MCF 10A (cell line): ENCODE measurements around the gene ATP6V1C2. TPM values are rescaled to one million over a fixed set of nuclear protein-coding genes. Genes with fewer than 3 reads are reported as not detected.
A peak's percentile ranks its signal among the peaks of the same experiment; 100 is the strongest.
"Not testable (repeated sequence)": the region's sequence is repeated elsewhere in the genome, so short reads cannot be mapped to it uniquely, and the experiment has no call there.

ENCODE experiments used
- BruUV-seq: library from RNA; stranded (reverse); fragments of 400-500 nt; replicated peaks from 2 replicates; lab custom pipeline; 2021; lab: Mats Ljungman, UMichigan
- CTCF ChIA-PET: fragments of 300-600 bp; sonication (Branson Sonifier 250); formaldehyde crosslinking; extraction: SDS; loops from one replicate; lab custom pipeline; 2021; ENCODE audit warnings: antibody characterized with exemption, inconsistent platforms; lab: Yijun Ruan, JAX
- POLR2A ChIA-PET: fragments of 300-600, 350-650 bp; sonication (Branson Sonifier 250); formaldehyde crosslinking; extraction: SDS; loops from one replicate; lab custom pipeline; 2020; ENCODE audit warnings: antibody characterized with exemption, inconsistent platforms; lab: Yijun Ruan, JAX
- DNase-seq: peaks from one replicate; pipeline ENCODE4 v3.0.0-alpha.2; 2018; ENCODE audit not compliant: unreplicated experiment
- H3K27ac Mint-ChIP-seq: one replicate; pipeline ENCODE4 v1.8.0; 2022; ENCODE audit warnings: mild to moderate bottlenecking, low read depth, mixed read lengths; ENCODE audit not compliant: unreplicated experiment
- H3K27me3 Mint-ChIP-seq: one replicate; pipeline ENCODE4 v1.8.0; 2022; ENCODE audit warnings: mixed read lengths; ENCODE audit not compliant: insufficient read depth, unreplicated experiment
- H3K36me3 Mint-ChIP-seq: one replicate; pipeline ENCODE4 v1.8.0; 2022; ENCODE audit warnings: mild to moderate bottlenecking, moderate library complexity, mixed read lengths; ENCODE audit not compliant: insufficient read depth, unreplicated experiment
- H3K4me1 Mint-ChIP-seq: one replicate; pipeline ENCODE4 v1.8.0; 2022; ENCODE audit warnings: mixed read lengths; ENCODE audit not compliant: insufficient read depth, unreplicated experiment
- H3K4me3 Mint-ChIP-seq: one replicate; pipeline ENCODE4 v1.8.0; 2022; ENCODE audit warnings: mild to moderate bottlenecking, moderate library complexity, mixed read lengths; ENCODE audit not compliant: unreplicated experiment
- H3K9me3 Mint-ChIP-seq: one replicate; pipeline ENCODE4 v1.8.0; 2022; ENCODE audit warnings: mixed read lengths; ENCODE audit not compliant: unreplicated experiment
- intact Hi-C: fragments of 100-400 bp; cut with micrococcal nuclease; formaldehyde crosslinking; loops from 2 replicates; pipeline ENCODE4 v1.14.1; 2022
- total RNA-seq: library from RNA; stranded (reverse); gene quantifications from 2 replicates; pipeline ENCODE4 v1.2.3, GENCODE V29; 2022
- TF ChIP-seq, protein P1 (sequence below): fragments of 200-600 bp; IDR thresholded peaks from one replicate; pipeline ENCODE4 v1.8.0; 2022; ENCODE audit warnings: antibody characterized with exemption, mild to moderate bottlenecking; ENCODE audit not compliant: unreplicated experiment

ATP6V1C2 gene
- total RNA-seq, 1 experiment from 2014 or later = 0.19 TPM

DNA sequence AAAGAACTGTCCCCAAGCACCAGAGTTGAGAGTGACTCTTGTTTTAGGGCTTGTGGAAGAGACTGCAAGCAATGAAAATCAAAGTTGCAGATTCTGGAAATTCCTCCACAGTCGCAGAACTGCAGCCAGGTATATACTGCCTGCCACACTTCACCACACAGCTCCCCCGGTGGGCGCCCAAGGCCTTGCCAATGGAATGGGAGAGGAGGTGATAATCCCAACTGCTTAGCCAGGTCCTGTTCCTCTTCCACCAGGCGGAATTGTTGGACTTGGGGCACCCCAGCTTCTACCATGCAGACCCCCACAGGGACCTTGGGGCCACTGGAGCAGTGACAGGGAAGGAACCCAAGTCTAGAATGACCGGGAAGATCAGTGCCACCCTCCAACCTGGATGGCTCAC, 96.0 kb downstream of the ATP6V1C2 start:
- H3K27me3 Mint-ChIP-seq = peaks cover 40% of the 10 kb centered on the region
- H3K27ac Mint-ChIP-seq = no peak overlapping the region
- ChIA-PET POLR2A (interaction anchor here (0.5 kb wide), 1 partner anchor 138 kb away, joined by 3 read pairs; no protein-coding TSS in a partner anchor), CTCF (interaction anchor here (1.0 to 5.8 kb wide), 4 partner anchors 14 to 59 kb away, joined by 3 to 28 read pairs (median 4); no protein-coding TSS in a partner anchor)
- no peaks in the 10 kb centered on the region for H3K9me3 Mint-ChIP-seq
- peaks cover 5% of the 10 kb centered on the region for H3K4me1 Mint-ChIP-seq
- no TSS peak for BruUV-seq
- DNase-seq = peak; percentile 34
- H3K4me3 Mint-ChIP-seq = no peak overlapping the region
- H3K36me3 Mint-ChIP-seq = no peaks in the 10 kb centered on the region
- intact Hi-C loops = no loop called here
- TF ChIP-seq, protein P1, sequence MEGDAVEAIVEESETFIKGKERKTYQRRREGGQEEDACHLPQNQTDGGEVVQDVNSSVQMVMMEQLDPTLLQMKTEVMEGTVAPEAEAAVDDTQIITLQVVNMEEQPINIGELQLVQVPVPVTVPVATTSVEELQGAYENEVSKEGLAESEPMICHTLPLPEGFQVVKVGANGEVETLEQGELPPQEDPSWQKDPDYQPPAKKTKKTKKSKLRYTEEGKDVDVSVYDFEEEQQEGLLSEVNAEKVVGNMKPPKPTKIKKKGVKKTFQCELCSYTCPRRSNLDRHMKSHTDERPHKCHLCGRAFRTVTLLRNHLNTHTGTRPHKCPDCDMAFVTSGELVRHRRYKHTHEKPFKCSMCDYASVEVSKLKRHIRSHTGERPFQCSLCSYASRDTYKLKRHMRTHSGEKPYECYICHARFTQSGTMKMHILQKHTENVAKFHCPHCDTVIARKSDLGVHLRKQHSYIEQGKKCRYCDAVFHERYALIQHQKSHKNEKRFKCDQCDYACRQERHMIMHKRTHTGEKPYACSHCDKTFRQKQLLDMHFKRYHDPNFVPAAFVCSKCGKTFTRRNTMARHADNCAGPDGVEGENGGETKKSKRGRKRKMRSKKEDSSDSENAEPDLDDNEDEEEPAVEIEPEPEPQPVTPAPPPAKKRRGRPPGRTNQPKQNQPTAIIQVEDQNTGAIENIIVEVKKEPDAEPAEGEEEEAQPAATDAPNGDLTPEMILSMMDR = peak; percentile 46

DNA sequence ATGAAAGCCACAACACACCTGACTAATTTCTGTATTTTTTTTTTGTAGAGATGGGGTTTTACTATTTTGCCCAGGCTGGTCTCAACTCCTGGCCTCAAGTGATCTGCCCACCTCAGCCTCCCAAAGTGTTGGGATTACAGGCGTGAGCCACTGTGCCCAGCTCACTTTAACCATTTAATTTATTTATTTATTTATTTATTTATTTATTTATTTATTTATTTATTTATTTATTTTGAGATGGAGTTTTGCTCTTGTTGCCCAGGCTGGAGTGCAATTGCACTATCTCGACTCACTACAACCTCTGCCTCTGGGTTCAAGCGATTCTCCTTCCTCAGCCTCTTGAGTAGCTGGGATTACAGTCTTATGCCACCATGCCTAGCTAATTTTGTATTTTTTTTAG, 96.9 kb downstream of the ATP6V1C2 start:
- CTCF ChIA-PET = interaction anchor here (0.7 to 5.8 kb wide), 4 partner anchors 13 to 306 kb away, joined by 3 to 28 read pairs (median 4); no protein-coding TSS in a partner anchor
- BruUV-seq, DNase-seq, H3K9me3 Mint-ChIP-seq, intact Hi-C loops, H3K36me3 Mint-ChIP-seq, H3K4me3 Mint-ChIP-seq, H3K27ac Mint-ChIP-seq, H3K4me1 Mint-ChIP-seq: not testable (repeated sequence)
- POLR2A ChIA-PET = interaction anchor here (0.7 to 0.8 kb wide), 2 partner anchors 46 to 684 kb away, joined by 3 read pairs; no protein-coding TSS in a partner anchor
- H3K27me3 Mint-ChIP-seq = peaks cover 41% of the 10 kb centered on the region

DNA sequence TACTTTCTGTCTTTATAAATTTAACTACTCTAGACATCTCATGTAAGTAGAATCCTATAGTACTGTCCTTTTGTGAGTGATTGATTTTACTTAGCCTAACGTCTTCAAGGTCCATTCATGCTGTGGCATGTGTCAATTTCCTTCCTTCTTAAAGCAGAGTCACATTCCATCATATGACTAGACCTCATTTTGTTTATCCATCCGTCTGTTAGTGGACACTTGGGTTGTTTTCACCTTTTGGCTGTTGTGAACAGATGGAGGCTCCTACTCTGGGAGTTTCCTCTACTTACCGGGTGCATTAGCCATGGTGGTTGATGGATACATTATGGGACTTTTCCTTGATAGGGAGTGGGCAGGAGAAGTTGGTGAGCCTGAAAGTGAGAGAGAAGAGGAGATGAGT, 97.6 kb downstream of the ATP6V1C2 start:
- Mint-ChIP-seq H3K36me3 (no peaks in the 10 kb centered on the region), H3K27ac (no peak overlapping the region), H3K4me3 (no peak overlapping the region), H3K4me1 (peaks cover 5% of the 10 kb centered on the region), H3K9me3 (no peaks in the 10 kb centered on the region), H3K27me3 (peaks cover 48% of the 10 kb centered on the region)
- no TSS peak for BruUV-seq
- no peak for DNase-seq
- ChIA-PET POLR2A (no interaction called here), CTCF (interaction anchor here (0.7 to 1.9 kb wide), 2 partner anchors 17 to 306 kb away, joined by 3 to 6 read pairs; no protein-coding TSS in a partner anchor)
- intact Hi-C loops = no loop called here
- TF ChIP-seq, protein P1 = no peak

DNA sequence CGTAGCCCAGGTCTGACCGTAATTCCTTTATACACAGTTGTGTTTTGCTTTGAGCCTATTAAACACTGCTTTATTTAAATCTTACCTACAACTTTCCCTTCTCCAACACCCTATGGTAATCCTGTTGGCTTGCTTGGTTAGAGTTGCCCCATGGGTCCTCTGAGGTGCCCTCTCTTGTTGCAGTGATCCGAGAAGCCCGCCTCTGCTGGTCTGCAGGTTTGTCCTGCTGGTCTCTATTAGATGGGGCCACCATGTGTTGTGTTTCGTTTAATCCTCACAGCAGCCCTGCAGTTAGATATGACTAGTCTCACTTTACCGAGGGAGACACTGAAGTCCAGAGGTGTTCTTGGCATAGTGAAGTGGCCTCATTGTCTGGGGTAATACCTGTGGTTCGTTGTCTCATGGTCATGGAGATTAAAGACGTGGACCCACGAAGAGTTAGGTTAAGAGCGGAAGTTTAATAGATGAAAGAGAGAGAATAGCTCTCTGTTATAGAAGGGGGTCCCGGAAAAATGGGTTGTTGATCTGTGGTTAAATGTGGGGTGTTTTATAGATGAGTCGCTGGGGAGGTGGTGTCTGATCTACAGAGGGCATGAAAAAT, 98.4 kb downstream of the ATP6V1C2 start:
- ChIA-PET CTCF (interaction anchor here (1.1 to 1.7 kb wide), 4 partner anchors 12 to 313 kb away, joined by 3 to 7 read pairs (median 6); a partner anchor contains a TSS), POLR2A (no interaction called here)
- TF ChIP-seq, protein P1 = no peak
- peaks cover 56% of the 10 kb centered on the region for H3K27me3 Mint-ChIP-seq
- no peaks in the 10 kb centered on the region for H3K9me3 Mint-ChIP-seq
- no TSS peak for BruUV-seq
- H3K27ac Mint-ChIP-seq = no peak overlapping the region
- intact Hi-C loops = no loop called here
- no peak for DNase-seq
- H3K4me1 Mint-ChIP-seq = peaks cover 5% of the 10 kb centered on the region
- no peaks in the 10 kb centered on the region for H3K36me3 Mint-ChIP-seq
- H3K4me3 Mint-ChIP-seq = no peak overlapping the region
